HG03520 (cell line): Measurements from ENCODE around the gene FN3KRP.

Source experiments
- ATAC-seq: cut with Tn5 transposase; IDR thresholded peaks from one replicate; pipeline ENCODE4 v1.9.1; 2021; ENCODE audit warnings: mild to moderate bottlenecking, moderate library complexity; ENCODE audit not compliant: unreplicated experiment

FN3KRP gene

GRCh38 chr17:82775001-82775823, 58.7 kb downstream of the FN3KRP start:
- no peak for ATAC-seq

- no peak for ATAC-seq
Measured at GRCh38 chr17:82776454-82776853, 59.9 kb downstream of the FN3KRP start.
